NT2/D1 (cell line): ENCODE results near the gene RIMS1.

ENCODE experiments used
- DNase-seq: peaks from one replicate; pipeline ENCODE4 v3.0.0-alpha.2; 2011; ENCODE audit warnings: low read depth, low spot score
- H3K27me3 ChIP-seq: 2 replicates; pipeline ENCODE4 v1.6.0; 2011; ENCODE audit warnings: mild to moderate bottlenecking; ENCODE audit not compliant: insufficient read length, insufficient read depth
- H3K36me3 ChIP-seq: 2 replicates; pipeline ENCODE4 v1.6.1; 2011; ENCODE audit warnings: mild to moderate bottlenecking, low read length, mixed read lengths; ENCODE audit not compliant: insufficient read depth, insufficient read length
- H3K4me1 ChIP-seq: 2 replicates; pipeline ENCODE4 v1.5.1; 2011; ENCODE audit not compliant: insufficient read depth, insufficient read length
- H3K4me3 ChIP-seq: 2 replicates; pipeline ENCODE4 v1.5.1; 2011; ENCODE audit warnings: low read depth; ENCODE audit not compliant: insufficient read length
- H3K9ac ChIP-seq: 2 replicates; pipeline ENCODE4 v1.6.0; 2011; ENCODE audit warnings: low read depth; ENCODE audit not compliant: insufficient read length
- H3K9me3 ChIP-seq: 2 replicates; pipeline ENCODE4 v1.5.1; 2011; ENCODE audit warnings: mild to moderate bottlenecking, low read length; ENCODE audit not compliant: insufficient read depth
- SUZ12 ChIP-seq: IDR thresholded peaks from 2 replicates; pipeline ENCODE4 v1.6.1; 2011; ENCODE audit not compliant: insufficient read length, insufficient read depth; ENCODE audit errors: extremely low read depth
- YY1 ChIP-seq: IDR thresholded peaks from 2 replicates; pipeline ENCODE4 v1.6.1; 2011; ENCODE audit not compliant: insufficient read length, insufficient read depth
- ZNF274 ChIP-seq: IDR thresholded peaks from 2 replicates; pipeline ENCODE4 v1.6.1; 2011; ENCODE audit warnings: mild to moderate bottlenecking, low read depth, low read length

The RIMS1 gene

DNA sequence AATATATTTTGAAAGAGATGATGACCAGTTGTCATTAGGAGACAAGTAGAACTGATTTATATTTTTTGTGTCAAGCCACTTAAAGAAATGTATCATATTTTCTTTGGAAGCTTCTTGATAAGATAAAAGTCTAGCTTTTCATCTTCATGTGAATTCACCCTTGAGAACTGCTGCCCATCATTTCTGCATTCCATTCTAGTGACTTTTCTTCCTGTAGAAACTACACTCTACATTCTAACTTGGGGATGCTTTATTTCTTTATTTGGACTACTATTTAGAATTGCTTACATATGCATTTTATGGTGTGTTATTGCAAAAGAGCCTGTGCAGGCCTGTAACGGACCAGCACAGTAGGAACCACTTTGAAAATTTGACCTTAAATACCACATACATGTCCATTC, 400.6 kb downstream of the RIMS1 start:
- no peaks in the 10 kb centered on the region for H3K36me3 ChIP-seq
- no peak overlapping the region for H3K9ac ChIP-seq
- H3K4me1 ChIP-seq, result no peaks in the 10 kb centered on the region

DNA sequence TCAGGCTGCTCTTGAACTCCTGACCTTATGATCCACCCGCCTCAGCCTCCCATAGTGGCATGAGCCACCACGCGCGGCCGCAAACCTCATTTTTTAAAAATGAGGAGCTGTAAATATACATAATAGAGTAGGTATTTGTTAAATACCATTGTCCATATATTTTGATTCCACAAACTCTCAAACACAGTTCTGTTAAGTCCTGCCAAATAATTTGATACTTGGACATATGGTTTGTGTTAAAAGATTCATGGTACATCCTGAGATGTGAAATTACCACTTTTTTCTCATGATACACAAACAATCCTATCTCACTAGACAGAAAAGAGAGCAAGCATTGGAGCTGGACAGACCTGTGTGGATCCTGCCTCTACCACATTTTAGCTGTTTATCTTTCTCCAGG, 401.5 kb downstream of the RIMS1 start:
- Histone ChIP-seq H3K4me3 (no peak overlapping the region), H3K36me3 (no peaks in the 10 kb centered on the region), H3K9me3 (no peaks in the 10 kb centered on the region), H3K9ac (no peak overlapping the region), H3K27me3 (no peaks in the 10 kb centered on the region), H3K4me1 (no peaks in the 10 kb centered on the region)
- TF ChIP-seq YY1 (no peak), ZNF274 (no peak), SUZ12 (no peak)
- no peak for DNase-seq

More for the DNA sequence above, 400.6 kb downstream of the RIMS1 start:
- TF ChIP-seq SUZ12 (no peak), ZNF274 (no peak), YY1 (no peak)
- Histone ChIP-seq H3K4me3 (no peak overlapping the region), H3K27me3 (no peaks in the 10 kb centered on the region), H3K9me3 (no peaks in the 10 kb centered on the region)
- DNase-seq, result no peak

- H3K4me3 ChIP-seq, result no peak overlapping the region
- TF ChIP-seq YY1 (no peak), SUZ12 (no peak), ZNF274 (no peak)
Measured at GRCh38 chr6:72288592-72288991, 402.2 kb downstream of the RIMS1 start.

GRCh38 chr6:72290620-72291019, 404.3 kb downstream of the RIMS1 start:
- TF ChIP-seq SUZ12, result no peak
- no peak for TF ChIP-seq YY1
- TF ChIP-seq ZNF274, result no peak
- H3K4me1 ChIP-seq, result no peaks in the 10 kb centered on the region
- no peaks in the 10 kb centered on the region for H3K27me3 ChIP-seq
- H3K36me3 ChIP-seq, result no peaks in the 10 kb centered on the region
- no peak for DNase-seq
- H3K9ac ChIP-seq, result no peak overlapping the region
- H3K9me3 ChIP-seq, result no peaks in the 10 kb centered on the region
- no peak overlapping the region for H3K4me3 ChIP-seq

More at GRCh38 chr6:72288592-72288991, 402.2 kb downstream of the RIMS1 start:
- Histone ChIP-seq H3K4me1 (no peaks in the 10 kb centered on the region), H3K9ac (no peak overlapping the region), H3K27me3 (no peaks in the 10 kb centered on the region), H3K36me3 (no peaks in the 10 kb centered on the region), H3K9me3 (no peaks in the 10 kb centered on the region)
- DNase-seq, result no peak

DNA sequence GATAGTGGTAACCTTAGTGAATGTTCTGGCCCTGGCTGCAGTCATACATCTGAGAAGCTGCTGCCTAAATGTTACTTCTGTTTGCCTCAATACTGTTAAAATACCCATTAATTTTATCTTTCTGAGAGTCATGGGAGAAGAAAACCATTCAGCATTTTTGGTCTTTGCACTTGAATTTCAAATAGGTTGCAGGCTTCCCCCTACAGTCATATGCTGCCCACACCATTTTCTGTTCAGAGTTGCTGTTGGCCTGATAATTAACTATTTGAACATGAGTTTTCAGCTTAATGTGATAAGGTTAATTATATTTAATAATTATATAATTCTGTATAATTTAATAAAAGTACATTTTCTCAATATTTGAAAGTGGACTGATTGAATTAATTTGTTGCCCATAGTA, 410.0 kb downstream of the RIMS1 start:
- TF ChIP-seq ZNF274, result no peak
- no peak for TF ChIP-seq YY1
- no peak for TF ChIP-seq SUZ12
- no peaks in the 10 kb centered on the region for H3K27me3 ChIP-seq
- no peak for DNase-seq

GRCh38 chr6:72305971-72306370, 419.6 kb downstream of the RIMS1 start:
- Histone ChIP-seq H3K36me3 (no peaks in the 10 kb centered on the region), H3K9me3 (no peaks in the 10 kb centered on the region), H3K4me1 (no peaks in the 10 kb centered on the region), H3K27me3 (no peaks in the 10 kb centered on the region), H3K9ac (no peak overlapping the region), H3K4me3 (no peak overlapping the region)
- TF ChIP-seq ZNF274 (no peak), YY1 (no peak)
- DNase-seq, result no peak

More for the DNA sequence above, 410.0 kb downstream of the RIMS1 start:
- Histone ChIP-seq H3K4me1 (no peaks in the 10 kb centered on the region), H3K9me3 (no peaks in the 10 kb centered on the region), H3K36me3 (no peaks in the 10 kb centered on the region), H3K4me3 (no peak overlapping the region), H3K9ac (no peak overlapping the region)

DNA sequence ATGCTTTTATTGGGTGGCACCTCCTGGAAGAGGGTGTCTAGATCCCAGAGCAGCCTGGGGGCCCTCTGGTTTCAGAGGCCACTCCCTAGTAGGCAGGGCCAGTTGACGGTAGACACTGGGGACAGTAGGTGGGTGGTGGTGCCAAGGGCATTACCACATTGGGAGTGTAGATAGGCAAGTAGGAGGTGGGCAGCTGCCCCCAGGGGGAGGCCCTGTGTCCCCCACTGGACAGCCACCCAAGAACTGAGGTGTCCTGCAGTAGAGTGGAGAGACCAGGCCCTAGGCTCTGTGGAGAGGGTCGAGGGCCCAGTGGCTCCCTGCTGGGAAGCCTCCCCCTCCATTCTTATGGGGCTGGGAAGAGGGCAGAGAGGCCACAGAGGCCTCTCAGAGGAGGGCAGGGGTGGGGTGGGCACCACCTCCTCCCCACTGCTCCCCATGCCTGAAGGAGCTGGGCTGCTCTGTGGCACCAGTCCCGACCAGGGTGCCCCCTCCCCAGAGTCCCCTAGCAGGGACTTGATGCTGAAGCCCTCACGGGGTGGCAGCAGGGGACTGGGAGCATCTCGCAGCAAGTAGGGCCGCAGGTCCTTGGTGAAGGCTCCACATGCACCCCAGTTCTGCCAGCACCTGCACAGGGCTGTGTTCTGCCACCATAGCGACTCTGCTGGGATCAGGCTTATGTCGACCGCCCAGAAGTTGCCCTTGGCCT, 430.5 kb downstream of the RIMS1 start:
- Histone ChIP-seq H3K27me3 (no peaks in the 10 kb centered on the region), H3K9ac (no peak overlapping the region), H3K4me1 (no peaks in the 10 kb centered on the region), H3K4me3 (no peak overlapping the region), H3K36me3 (no peaks in the 10 kb centered on the region), H3K9me3 (no peaks in the 10 kb centered on the region)
- DNase-seq, result no peak
- TF ChIP-seq ZNF274 (no peak), YY1 (no peak), SUZ12 (no peak)

DNA sequence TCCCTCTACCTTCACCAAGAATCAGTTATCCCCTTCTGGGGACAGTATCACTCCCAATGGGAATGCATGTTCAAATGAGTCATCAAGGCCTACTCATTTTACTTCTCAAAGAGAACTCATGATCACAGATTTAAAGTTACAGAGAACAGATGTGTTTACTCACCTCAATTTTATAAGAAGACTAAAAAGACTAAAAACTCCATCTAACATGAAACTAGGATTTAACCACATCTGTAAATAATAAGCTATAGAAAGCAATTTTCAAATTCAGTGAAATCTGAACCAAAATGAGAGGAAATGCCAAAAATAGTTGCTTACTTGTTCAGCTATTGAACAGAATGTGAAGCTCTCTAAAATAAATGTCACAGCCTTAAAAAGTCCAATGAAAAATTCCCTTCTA, 435.4 kb downstream of the RIMS1 start:
- no peaks in the 10 kb centered on the region for H3K36me3 ChIP-seq
- no peak overlapping the region for H3K9ac ChIP-seq
- no peak for DNase-seq
- no peaks in the 10 kb centered on the region for H3K4me1 ChIP-seq
- H3K4me3 ChIP-seq, result no peak overlapping the region
- H3K9me3 ChIP-seq, result no peaks in the 10 kb centered on the region
- no peaks in the 10 kb centered on the region for H3K27me3 ChIP-seq
- TF ChIP-seq ZNF274, result no peak
- no peak for TF ChIP-seq YY1
- TF ChIP-seq SUZ12, result no peak
